Neural crest cell (in vitro differentiated cells): ENCODE measurements around the gene TGFBR2. TPM values are rescaled to one million over a fixed set of nuclear protein-coding genes. Genes with fewer than 3 reads are reported as not detected.
A peak's percentile ranks its signal among the peaks of the same experiment; 100 is the strongest.

ENCODE experiments used
- DNase-seq: peaks from one replicate; pipeline ENCODE4 v3.0.0; 2021; ENCODE audit warnings: low read depth, mixed read lengths, low spot score
- H3K27ac Mint-ChIP-seq: one replicate; pipeline ENCODE4 v1.8.0; 2021; ENCODE audit warnings: mild to moderate bottlenecking, mixed read lengths; ENCODE audit not compliant: unreplicated experiment
- H3K27me3 Mint-ChIP-seq: 2 replicates; pipeline ENCODE4 v1.8.0; 2021; ENCODE audit warnings: low read depth, mild to moderate bottlenecking, mixed read lengths
- H3K36me3 Mint-ChIP-seq: 2 replicates; pipeline ENCODE4 v1.8.0; 2021; ENCODE audit warnings: low read depth, mild to moderate bottlenecking, mixed read lengths
- H3K4me1 Mint-ChIP-seq: 2 replicates; pipeline ENCODE4 v1.8.0; 2021; ENCODE audit warnings: mixed read lengths
- H3K4me3 Mint-ChIP-seq: one replicate; pipeline ENCODE4 v1.8.0; 2021; ENCODE audit warnings: mild to moderate bottlenecking, mixed read lengths
- H3K9me3 Mint-ChIP-seq: 2 replicates; pipeline ENCODE4 v1.8.0; 2021; ENCODE audit warnings: mixed read lengths
- CTCF ChIP-seq: fragments of 200-600 bp; sonication (generic); conservative IDR thresholded peaks from 2 replicates; pipeline ENCODE4 v1.5.0; 2021; ENCODE audit warnings: antibody characterized with exemption, mild to moderate bottlenecking
- total RNA-seq: library from RNA; stranded (reverse); gene quantifications from 2 replicates; pipeline ENCODE4 v1.2.1, GENCODE V29; 2021

The TGFBR2 gene
- total RNA-seq, 1 donor from 2014 or later, result 8.7 TPM

GRCh38 chr3:30602946-30603345, 3.5 kb upstream of the TGFBR2 start:
- DNase-seq, result no peak
- no peak for TF ChIP-seq CTCF
- peaks cover 3% of the 10 kb centered on the region for H3K9me3 Mint-ChIP-seq
- H3K4me3 Mint-ChIP-seq, result no peak overlapping the region
- no peak overlapping the region for H3K27ac Mint-ChIP-seq
- no peaks in the 10 kb centered on the region for H3K36me3 Mint-ChIP-seq
- peaks cover 15% of the 10 kb centered on the region for H3K27me3 Mint-ChIP-seq
- H3K4me1 Mint-ChIP-seq, result peaks cover 13% of the 10 kb centered on the region

GRCh38 chr3:30604093-30604492, 2.3 kb upstream of the TGFBR2 start:
- peaks cover 23% of the 10 kb centered on the region for H3K4me1 Mint-ChIP-seq
- peak overlapping the region; percentile 96 for H3K4me3 Mint-ChIP-seq

GRCh38 chr3:30604558-30604957, 1.8 kb upstream of the TGFBR2 start:
- Mint-ChIP-seq H3K9me3 (peaks cover 3% of the 10 kb centered on the region), H3K4me3 (peak overlapping the region; percentile 96), H3K27ac (no peak overlapping the region), H3K4me1 (peaks cover 23% of the 10 kb centered on the region), H3K27me3 (peaks cover 15% of the 10 kb centered on the region), H3K36me3 (no peaks in the 10 kb centered on the region)
- no peak for TF ChIP-seq CTCF
- DNase-seq, result no peak

More at GRCh38 chr3:30604093-30604492, 2.3 kb upstream of the TGFBR2 start:
- Mint-ChIP-seq H3K27ac (no peak overlapping the region), H3K27me3 (peaks cover 15% of the 10 kb centered on the region), H3K36me3 (no peaks in the 10 kb centered on the region), H3K9me3 (peaks cover 3% of the 10 kb centered on the region)
- no peak for DNase-seq
- TF ChIP-seq CTCF, result no peak

- peak overlapping the region; percentile 96 for H3K4me3 Mint-ChIP-seq
- no peak for TF ChIP-seq CTCF
- peaks cover 27% of the 10 kb centered on the region for H3K4me1 Mint-ChIP-seq
- no peak for DNase-seq
- H3K27ac Mint-ChIP-seq, result no peak overlapping the region
- H3K27me3 Mint-ChIP-seq, result peaks cover 15% of the 10 kb centered on the region
- H3K9me3 Mint-ChIP-seq, result peaks cover 3% of the 10 kb centered on the region
- H3K36me3 Mint-ChIP-seq, result no peaks in the 10 kb centered on the region
Observed at GRCh38 chr3:30605005-30605404, 1.4 kb upstream of the TGFBR2 start.

- Mint-ChIP-seq H3K27me3 (peaks cover 15% of the 10 kb centered on the region), H3K4me3 (peak overlapping the region; percentile 96), H3K36me3 (no peaks in the 10 kb centered on the region), H3K27ac (peak overlapping the region; percentile 87), H3K9me3 (peaks cover 3% of the 10 kb centered on the region), H3K4me1 (peaks cover 31% of the 10 kb centered on the region)
- TF ChIP-seq CTCF, result no peak
- DNase-seq, result no peak
Observed at GRCh38 chr3:30605706-30606300, 598 bp upstream of the TGFBR2 start.
